ENCODE results near the gene VPS33B. TPM values are rescaled to one million over a fixed set of nuclear protein-coding genes. Genes with fewer than 3 reads are reported as not detected.

Gene VPS33B
- total RNA-seq, 1 experiment from 2014 or later: 16.3 TPM

DNA sequence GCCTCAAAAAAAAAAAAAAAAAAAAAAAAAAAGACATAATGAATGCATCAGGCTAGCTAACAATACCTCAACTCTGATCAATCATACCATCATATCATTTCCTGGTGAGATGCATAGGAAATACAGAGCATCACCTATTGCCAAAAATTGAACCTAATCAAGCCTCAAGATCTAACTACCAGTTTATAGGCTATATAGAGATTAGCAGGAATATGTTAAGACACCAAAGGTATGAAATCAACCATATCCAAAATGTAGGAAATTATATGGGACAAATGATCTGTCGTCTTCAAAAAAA lies 387 bp upstream of the VPS33B start:
- WGBS (ENCODE audit: extremely low coverage, insufficient read length, low lambda C conversion rate): no CpG with 5 or more reads among the region's 1 CpG
- TF ChIP-seq, protein P1, sequence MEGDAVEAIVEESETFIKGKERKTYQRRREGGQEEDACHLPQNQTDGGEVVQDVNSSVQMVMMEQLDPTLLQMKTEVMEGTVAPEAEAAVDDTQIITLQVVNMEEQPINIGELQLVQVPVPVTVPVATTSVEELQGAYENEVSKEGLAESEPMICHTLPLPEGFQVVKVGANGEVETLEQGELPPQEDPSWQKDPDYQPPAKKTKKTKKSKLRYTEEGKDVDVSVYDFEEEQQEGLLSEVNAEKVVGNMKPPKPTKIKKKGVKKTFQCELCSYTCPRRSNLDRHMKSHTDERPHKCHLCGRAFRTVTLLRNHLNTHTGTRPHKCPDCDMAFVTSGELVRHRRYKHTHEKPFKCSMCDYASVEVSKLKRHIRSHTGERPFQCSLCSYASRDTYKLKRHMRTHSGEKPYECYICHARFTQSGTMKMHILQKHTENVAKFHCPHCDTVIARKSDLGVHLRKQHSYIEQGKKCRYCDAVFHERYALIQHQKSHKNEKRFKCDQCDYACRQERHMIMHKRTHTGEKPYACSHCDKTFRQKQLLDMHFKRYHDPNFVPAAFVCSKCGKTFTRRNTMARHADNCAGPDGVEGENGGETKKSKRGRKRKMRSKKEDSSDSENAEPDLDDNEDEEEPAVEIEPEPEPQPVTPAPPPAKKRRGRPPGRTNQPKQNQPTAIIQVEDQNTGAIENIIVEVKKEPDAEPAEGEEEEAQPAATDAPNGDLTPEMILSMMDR (conservative IDR thresholded peaks at IDR 0.05): no peak
- H2BK15ac ChIP-seq (ENCODE audit: low read depth, low read length): no peak overlapping the region
- no peak overlapping the region for H2BK120ac ChIP-seq (ENCODE audit: low read depth, low read length, poor library complexity, severe bottlenecking)
- H3K9me3 ChIP-seq (ENCODE audit: control insufficient read depth, low read depth, low read length): no peaks in the 10 kb centered on the region
- no peak overlapping the region for H4K5ac ChIP-seq (ENCODE audit: insufficient read length, low read depth, low read length)
- no peak overlapping the region for H3K14ac ChIP-seq (ENCODE audit: insufficient read depth, low read length)
- no peak overlapping the region for H3K56ac ChIP-seq (ENCODE audit: insufficient read length, low read depth, low read length)
- H2BK12ac ChIP-seq (ENCODE audit: insufficient read length, low read depth, low read length): no peak overlapping the region
- no peak overlapping the region for H3K4ac ChIP-seq (ENCODE audit: low read depth, low read length)
- Mint-ChIP-seq H3K9me3 (no peaks in the 10 kb centered on the region), H3K27me3 (ENCODE audit: low read depth) (no peaks in the 10 kb centered on the region), H3K27ac (no peak overlapping the region), H3K36me3 (ENCODE audit: insufficient read depth in 1 of 3, low read depth in 3 of 3) (peaks cover 0 to 3% (median 0%) of the 10 kb centered on the region in 3 experiments; a peak in 1 of 7 replicates), H3K4me1 (peaks cover 16% of the 10 kb centered on the region in 2 experiments), H3K4me3 (peak overlapping the region; percentile 93 to 96)
- no peak overlapping the region for H3K18ac ChIP-seq (ENCODE audit: insufficient read length, low read depth, low read length)
- no peaks in the 10 kb centered on the region for H3K79me1 ChIP-seq (ENCODE audit: insufficient read depth, low read depth, low read length, poor library complexity, severe bottlenecking)
- H3K23ac ChIP-seq (ENCODE audit: insufficient read length, low read depth, low read length): no peak overlapping the region
- H4K20me1 ChIP-seq (ENCODE audit: control insufficient read depth, insufficient read depth, insufficient read length): no peaks in the 10 kb centered on the region
- no peak overlapping the region for H4K91ac ChIP-seq (ENCODE audit: insufficient read length, low read depth, low read length)
- no peaks in the 10 kb centered on the region; the same call in 1 of the 2 replicates for H3K79me2 ChIP-seq (ENCODE audit: insufficient read depth, low read length)
- H3K27me3 ChIP-seq (ENCODE audit: insufficient read depth, low read length): no peaks in the 10 kb centered on the region
- H3T11ph ChIP-seq (ENCODE audit: low read length): no peak overlapping the region
- no peak overlapping the region for H2AFZ ChIP-seq (ENCODE audit: low read length)
- H2BK5ac ChIP-seq (ENCODE audit: insufficient read length, low read length): no peak overlapping the region
- H3K23me2 ChIP-seq (ENCODE audit: insufficient read length, low read depth, low read length, poor library complexity, severe bottlenecking): peaks cover 11% of the 10 kb centered on the region
- H3K27ac ChIP-seq (ENCODE audit: insufficient read length, low read depth, low read length): no peak overlapping the region
- peak overlapping the region; percentile 96 for H3K4me2 ChIP-seq (ENCODE audit: insufficient read depth, insufficient read length, low read length)
- H3K9ac ChIP-seq (ENCODE audit: extremely low read depth, insufficient read length, low read length): peak overlapping the region; percentile 25
- DNase-seq: no peak
- H3K4me1 ChIP-seq (ENCODE audit: insufficient read depth, low read length): peaks cover 6% of the 10 kb centered on the region; the same call in 1 of the 2 replicates
- no peak overlapping the region for H2BK20ac ChIP-seq (ENCODE audit: low read depth, low read length, poor library complexity, severe bottlenecking)
- no peak overlapping the region for H4K8ac ChIP-seq (replicated peaks; ENCODE audit: insufficient read length, low read depth, low read length)
- no peak overlapping the region for H2AK5ac ChIP-seq (ENCODE audit: insufficient read length, low read length)

Measured in H9 (cell line).